GM13977 (cell line): Measurements from ENCODE around the gene KLC4.

Source experiments
- DNase-seq: peaks from one replicate; pipeline ENCODE4 v3.0.0; 2012; ENCODE audit warnings: low spot score
- CTCF ChIP-seq: IDR thresholded peaks from 2 replicates; pipeline ENCODE4 v1.5.1; 2012; ENCODE audit warnings: mild to moderate bottlenecking, control low read depth; ENCODE audit not compliant: insufficient read depth; ENCODE audit errors: extremely low read depth, missing control alignments
- in situ Hi-C: fragments of 300-500 bp; cut with MboI; formaldehyde crosslinking; loops from one replicate; pipeline ENCODE4 v1.12.0; 2022; ENCODE audit warnings: low sequenced_read_pairs, low pct_unique_long_range_greater_than_20kb, mixed read lengths, inconsistent platforms; ENCODE audit not compliant: unreplicated experiment

The KLC4 gene

GRCh38 chr6:43091436-43091991 lies 32.1 kb downstream of the KLC4 start:
- in situ Hi-C loops, result no loop called here
- TF ChIP-seq CTCF, result no peak
- no peak for DNase-seq

DNA sequence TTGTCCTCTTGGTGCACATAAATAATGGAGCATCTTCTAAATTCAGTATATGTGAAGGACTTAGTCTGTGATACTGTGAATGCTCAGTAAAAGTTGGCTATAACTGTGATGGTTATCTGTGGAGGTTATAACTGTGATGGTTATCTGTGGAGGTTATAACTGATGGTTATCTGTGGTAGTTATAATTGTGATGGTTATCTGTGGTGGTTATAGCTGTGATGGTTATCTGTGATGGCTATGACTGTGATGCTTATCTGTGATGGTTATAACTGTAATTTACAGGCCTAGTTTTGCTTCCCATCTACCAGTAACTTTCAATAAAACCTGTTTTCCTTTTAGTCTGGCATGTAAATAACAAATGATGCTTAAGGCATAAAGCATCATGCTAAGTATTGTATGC lies 33.2 kb downstream of the KLC4 start:
- no peak for TF ChIP-seq CTCF
- DNase-seq, result no peak
- in situ Hi-C loops, result no loop called here

GRCh38 chr6:43093436-43094289 lies 34.2 kb downstream of the KLC4 start:
- in situ Hi-C loops, result no loop called here
- no peak for TF ChIP-seq CTCF
- DNase-seq, result no peak

DNA sequence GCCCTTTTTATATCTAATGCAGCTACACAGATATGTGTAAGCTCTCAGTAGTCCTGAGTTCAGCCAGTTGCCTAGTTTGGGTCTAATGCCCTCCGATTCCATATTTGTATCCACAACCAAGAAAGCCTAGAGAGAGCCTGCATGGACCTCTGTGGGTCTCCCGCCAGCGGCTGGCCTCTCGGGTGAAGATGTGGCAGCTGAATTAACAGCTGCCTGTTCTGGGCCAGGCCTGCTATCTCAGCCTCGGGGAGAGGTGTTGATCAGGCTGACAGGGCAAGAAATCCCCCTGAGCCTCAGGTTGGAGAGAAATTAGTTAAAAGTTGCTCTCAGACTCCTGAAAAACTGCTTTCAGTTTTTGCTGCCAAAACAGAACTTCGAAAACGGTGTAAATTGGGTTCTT lies 36.5 kb downstream of the KLC4 start:
- TF ChIP-seq CTCF, result no peak
- no peak for DNase-seq
- in situ Hi-C loops, result no loop called here

DNA sequence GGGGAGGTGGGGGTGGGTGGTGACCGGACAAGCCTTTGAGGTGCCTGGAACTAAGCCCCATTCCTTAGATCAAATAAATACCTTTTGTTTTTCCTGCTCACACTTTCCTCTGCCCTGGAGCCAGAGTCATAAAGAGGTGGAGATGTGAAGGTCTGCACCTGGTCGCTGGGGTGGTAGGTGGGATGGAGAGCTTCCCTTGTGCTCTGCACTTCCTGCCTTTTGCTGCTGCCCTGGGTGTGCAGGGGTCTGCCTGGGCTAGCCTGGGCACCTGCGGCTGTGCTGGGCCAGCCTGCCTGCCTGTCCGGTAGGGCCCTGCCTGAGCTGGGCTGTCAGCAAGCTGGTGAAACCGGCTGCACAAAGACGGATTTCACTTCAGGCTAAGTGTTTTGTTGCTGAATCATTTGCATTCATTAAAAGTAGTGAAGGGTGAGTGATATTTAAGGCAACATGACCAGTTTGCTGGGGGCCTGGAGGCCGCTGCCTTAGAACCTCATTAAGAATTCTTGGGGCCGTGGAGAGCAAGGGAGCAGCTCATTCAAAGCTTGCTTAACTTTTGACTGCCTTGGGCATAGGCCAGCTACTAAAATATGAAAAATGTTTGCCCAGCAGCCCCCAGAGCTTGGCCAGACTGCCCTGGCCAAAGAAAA lies 37.1 kb downstream of the KLC4 start:
- DNase-seq, result no peak
- TF ChIP-seq CTCF, result no peak
- in situ Hi-C loops, result no loop called here

DNA sequence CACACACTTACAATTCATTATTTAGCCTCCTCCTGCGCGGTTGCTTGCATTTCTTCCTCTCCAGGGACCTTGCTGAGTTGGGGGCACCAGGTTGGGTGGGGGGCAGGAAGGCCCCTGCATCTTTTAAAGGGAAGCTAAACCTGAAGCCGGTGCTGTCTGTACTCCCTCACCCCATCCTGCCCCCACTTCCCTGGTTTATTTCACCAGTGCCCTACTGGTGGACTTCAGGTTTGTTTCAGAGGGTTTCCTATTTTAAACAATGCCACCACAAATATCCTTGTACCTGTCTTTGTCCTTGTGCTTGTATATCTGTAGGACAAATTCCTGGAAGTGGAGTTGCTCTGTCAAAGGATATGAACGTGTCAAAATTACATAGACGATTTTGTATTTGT lies 37.7 kb downstream of the KLC4 start:
- no peak for DNase-seq
- in situ Hi-C loops, result no loop called here
- TF ChIP-seq CTCF, result no peak
